ENCODE results near the gene GGTLC2.

Gene GGTLC2

GRCh38 chr22:22692707-22693530, 48.5 kb downstream of the GGTLC2 start:
- H3K9me2 ChIP-seq (replicated peaks; ENCODE audit: low read depth, low read length) = no peaks in the 10 kb centered on the region
- H4K20me1 ChIP-seq (ENCODE audit: insufficient read depth, low read length, poor library complexity, severe bottlenecking) = no peaks in the 10 kb centered on the region
- H3K9me3 ChIP-seq (ENCODE audit: insufficient read depth, low read depth, low read length) = no peaks in the 10 kb centered on the region
- no peaks in the 10 kb centered on the region for H3K36me3 ChIP-seq (ENCODE audit: insufficient read depth, low read length)
- H3K79me2 ChIP-seq (ENCODE audit: insufficient read depth, low read length) = no peaks in the 10 kb centered on the region
- H3F3A ChIP-seq (ENCODE audit: low read depth) = no peaks in the 10 kb centered on the region
- no peak overlapping the region for H3K9ac ChIP-seq (ENCODE audit: low read depth, low read length, poor library complexity, severe bottlenecking)
- no peaks in the 10 kb centered on the region for H3K27me3 ChIP-seq (ENCODE audit: insufficient read depth, low read length, poor library complexity, severe bottlenecking)
- no peaks in the 10 kb centered on the region for H3K4me1 ChIP-seq (ENCODE audit: insufficient read depth, low read length, poor library complexity, severe bottlenecking)
- H2AFZ ChIP-seq (ENCODE audit: low read length) = no peak overlapping the region
- H3K4me2 ChIP-seq (ENCODE audit: low read depth, low read length, poor library complexity, severe bottlenecking) = no peak overlapping the region
- H3K4me3 ChIP-seq (ENCODE audit: low read length, poor library complexity, severe bottlenecking) = no peak overlapping the region
- TF ChIP-seq EZH2phosphoT487 (IDR thresholded peaks at IDR 0.05; ENCODE audit: borderline replicate concordance) (no peak), CTCF (conservative IDR thresholded peaks at IDR 0.05; ENCODE audit: low read length) (peak; percentile 87)

- no peaks in the 10 kb centered on the region for H3K79me2 ChIP-seq (ENCODE audit: insufficient read depth, low read length)
- no peak for TF ChIP-seq EZH2phosphoT487 (IDR thresholded peaks at IDR 0.05; ENCODE audit: borderline replicate concordance)
- no peak for TF ChIP-seq CTCF (conservative IDR thresholded peaks at IDR 0.05; ENCODE audit: low read length)
- H3K4me1 ChIP-seq (ENCODE audit: insufficient read depth, low read length, poor library complexity, severe bottlenecking) = no peaks in the 10 kb centered on the region
- no peaks in the 10 kb centered on the region for H4K20me1 ChIP-seq (ENCODE audit: insufficient read depth, low read length, poor library complexity, severe bottlenecking)
- H3K27me3 ChIP-seq (ENCODE audit: insufficient read depth, low read length, poor library complexity, severe bottlenecking) = no peaks in the 10 kb centered on the region
- no peak overlapping the region for H3K4me3 ChIP-seq (ENCODE audit: low read length, poor library complexity, severe bottlenecking)
- H3F3A ChIP-seq (ENCODE audit: low read depth) = no peaks in the 10 kb centered on the region
- H3K9me3 ChIP-seq (ENCODE audit: insufficient read depth, low read depth, low read length) = no peaks in the 10 kb centered on the region
- no peak overlapping the region for H3K4me2 ChIP-seq (ENCODE audit: low read depth, low read length, poor library complexity, severe bottlenecking)
- H3K36me3 ChIP-seq (ENCODE audit: insufficient read depth, low read length) = no peaks in the 10 kb centered on the region
- H3K9ac ChIP-seq (ENCODE audit: low read depth, low read length, poor library complexity, severe bottlenecking) = no peak overlapping the region
- no peaks in the 10 kb centered on the region for H3K9me2 ChIP-seq (replicated peaks; ENCODE audit: low read depth, low read length)
- H2AFZ ChIP-seq (ENCODE audit: low read length) = no peak overlapping the region
These were observed 49.1 kb downstream of the GGTLC2 start for GRCh38 chr22:22693531-22693884.

- no peak for TF ChIP-seq EZH2phosphoT487 (IDR thresholded peaks at IDR 0.05; ENCODE audit: borderline replicate concordance)
- TF ChIP-seq CTCF (conservative IDR thresholded peaks at IDR 0.05; ENCODE audit: low read length) = no peak
- H3K4me3 ChIP-seq (ENCODE audit: low read length, poor library complexity, severe bottlenecking) = no peak overlapping the region
- no peaks in the 10 kb centered on the region for H3K36me3 ChIP-seq (ENCODE audit: insufficient read depth, low read length)
- no peaks in the 10 kb centered on the region for H3K9me3 ChIP-seq (ENCODE audit: insufficient read depth, low read depth, low read length)
- H3K4me2 ChIP-seq (ENCODE audit: low read depth, low read length, poor library complexity, severe bottlenecking) = no peak overlapping the region
- no peak overlapping the region for H3K9ac ChIP-seq (ENCODE audit: low read depth, low read length, poor library complexity, severe bottlenecking)
- no peaks in the 10 kb centered on the region for H4K20me1 ChIP-seq (ENCODE audit: insufficient read depth, low read length, poor library complexity, severe bottlenecking)
- no peaks in the 10 kb centered on the region for H3K27me3 ChIP-seq (ENCODE audit: insufficient read depth, low read length, poor library complexity, severe bottlenecking)
- no peaks in the 10 kb centered on the region for H3K79me2 ChIP-seq (ENCODE audit: insufficient read depth, low read length)
- H3F3A ChIP-seq (ENCODE audit: low read depth) = no peaks in the 10 kb centered on the region
- peaks cover 4% of the 10 kb centered on the region for H3K4me1 ChIP-seq (ENCODE audit: insufficient read depth, low read length, poor library complexity, severe bottlenecking)
- no peak overlapping the region for H2AFZ ChIP-seq (ENCODE audit: low read length)
- H3K9me2 ChIP-seq (replicated peaks; ENCODE audit: low read depth, low read length) = no peaks in the 10 kb centered on the region
These were observed 49.7 kb downstream of the GGTLC2 start for GRCh38 chr22:22694106-22694505.

Data from Loucy (cell line).